IMR-90 (cell line): ENCODE results near the gene SERINC3. TPM values are rescaled to one million over a fixed set of nuclear protein-coding genes. Genes with fewer than 3 reads are reported as not detected.

Experiments
- ATAC-seq: fragments of 200-7000 bp; cut with Tn5 transposase; 2 replicates; pipeline ENCODE4 v1.9.1; 2020; ENCODE audit warnings: low read depth, mild to moderate bottlenecking, moderate library complexity
- BruUV-seq: library from RNA; stranded (reverse); fragments of 400-500 nt; replicated peaks from 2 replicates; lab custom pipeline; 2021; lab: Mats Ljungman, UMichigan
- CTCF ChIA-PET: fragments of 300-600 bp; formaldehyde crosslinking; extraction: SDS; loops from one replicate; lab custom pipeline; 2021; ENCODE audit warnings: antibody characterized with exemption; lab: Yijun Ruan, JAX
- POLR2A ChIA-PET: fragments of 300-600 bp; sonication (Branson Sonifier 250); formaldehyde crosslinking; loops from one replicate; lab custom pipeline; 2022; ENCODE audit warnings: antibody characterized with exemption; ENCODE audit not compliant: unreplicated experiment; lab: Charles Lee
- DNase-seq: peaks from one replicate; pipeline ENCODE4 v3.0.0; 2013
- H2AFZ ChIP-seq: replicated peaks from 2 replicates; pipeline ENCODE3; 2013; ENCODE audit warnings: low read length, mild to moderate bottlenecking; ENCODE audit not compliant: poor library complexity
- H2AK5ac ChIP-seq: 2 replicates; pipeline ENCODE4 v1.6.1; 2013; ENCODE audit warnings: low read depth, low read length, inconsistent platforms
- H2AK9ac ChIP-seq: replicated peaks from 2 replicates; pipeline ENCODE3; 2013; ENCODE audit warnings: mild to moderate bottlenecking, low read depth, low read length, moderate library complexity; ENCODE audit not compliant: poor library complexity
- H2BK120ac ChIP-seq: 2 replicates; pipeline ENCODE4 v1.6.1; 2013; ENCODE audit warnings: low read depth, low read length, inconsistent platforms
- H2BK15ac ChIP-seq: 3 replicates; pipeline ENCODE4 v1.6.1; 2013; ENCODE audit warnings: low read depth, low read length, inconsistent platforms
- H2BK20ac ChIP-seq: 2 replicates; pipeline ENCODE4 v1.6.1; 2013; ENCODE audit warnings: low read depth, mild to moderate bottlenecking, inconsistent platforms, low read length, moderate library complexity
- H2BK5ac ChIP-seq: 2 replicates; pipeline ENCODE4 v1.6.1; 2013; ENCODE audit warnings: mild to moderate bottlenecking, low read depth, low read length, inconsistent platforms; ENCODE audit not compliant: poor library complexity, severe bottlenecking
- H3K14ac ChIP-seq: replicated peaks from 2 replicates; pipeline ENCODE4 v1.6.1; 2013; ENCODE audit warnings: low read depth, low read length, inconsistent platforms
- H3K18ac ChIP-seq: 2 replicates; pipeline ENCODE4 v1.6.1; 2013; ENCODE audit warnings: low read depth, low read length, control low read depth
- H3K23ac ChIP-seq: 2 replicates; pipeline ENCODE4 v1.6.1; 2013; ENCODE audit warnings: low read depth, low read length, inconsistent platforms
- H3K27ac ChIP-seq: 2 replicates; pipeline ENCODE4 v1.5.1; 2013; ENCODE audit warnings: mild to moderate bottlenecking, control low read depth, low read length; ENCODE audit not compliant: insufficient read depth
- H3K27me3 ChIP-seq: 2 replicates; pipeline ENCODE4 v1.6.1; 2013; ENCODE audit warnings: low read length; ENCODE audit not compliant: control insufficient read depth, insufficient read depth
- H3K36me3 ChIP-seq: 2 replicates; pipeline ENCODE4 v1.6.1; 2013; ENCODE audit warnings: low read length, mixed read lengths; ENCODE audit not compliant: control insufficient read depth, insufficient read depth
- H3K4ac ChIP-seq: 2 replicates; pipeline ENCODE4 v1.6.1; 2013; ENCODE audit warnings: low read depth, low read length, inconsistent platforms
- H3K4me1 ChIP-seq: 2 replicates; pipeline ENCODE4 v1.6.1; 2013; ENCODE audit warnings: low read length, mixed read lengths; ENCODE audit not compliant: control insufficient read depth, insufficient read depth
- H3K4me2 ChIP-seq: 2 replicates; pipeline ENCODE4 v1.6.1; 2013; ENCODE audit warnings: low read depth, mild to moderate bottlenecking, control low read depth, low read length, moderate library complexity
- H3K4me3 ChIP-seq: 2 replicates; pipeline ENCODE4 v1.5.1; 2013; ENCODE audit warnings: low read depth, mild to moderate bottlenecking, control low read depth, low read length, moderate library complexity; ENCODE audit not compliant: insufficient read depth
- H3K56ac ChIP-seq: 2 replicates; pipeline ENCODE4 v1.6.1; 2013; ENCODE audit warnings: low read length, inconsistent platforms; ENCODE audit not compliant: insufficient read depth; ENCODE audit errors: extremely low read depth
- H3K79me1 ChIP-seq, 2 experiments: 2 replicates each; pipeline ENCODE4 v1.6.1; 2013; ENCODE audit warnings: low read length in 2 of 2, inconsistent platforms in 1 of 2, low read depth in 1 of 2
- H3K9ac ChIP-seq: 2 replicates; pipeline ENCODE4 v1.6.1; 2013; ENCODE audit warnings: low read depth, low read length, control low read depth
- H3K9me1 ChIP-seq: 2 replicates; pipeline ENCODE4 v1.6.1; 2013; ENCODE audit warnings: low read length, inconsistent platforms; ENCODE audit not compliant: insufficient read depth
- H3K9me3 ChIP-seq: 2 replicates; pipeline ENCODE4 v1.6.1; 2013; ENCODE audit warnings: low read length; ENCODE audit not compliant: control insufficient read depth, insufficient read depth
- H4K20me1 ChIP-seq: 2 replicates; pipeline ENCODE4 v1.6.1; 2013; ENCODE audit warnings: low read length, inconsistent platforms; ENCODE audit not compliant: insufficient read depth
- H4K5ac ChIP-seq: 2 replicates; pipeline ENCODE4 v1.6.1; 2013; ENCODE audit warnings: mild to moderate bottlenecking, low read depth, low read length, control low read depth
- H4K8ac ChIP-seq, 2 experiments: 2 replicates each; pipeline ENCODE4 v1.6.1; 2013; ENCODE audit warnings: low read depth in 2 of 2, low read length in 2 of 2, control low read depth in 1 of 2, inconsistent platforms in 1 of 2
- H4K91ac ChIP-seq: 2 replicates; pipeline ENCODE4 v1.6.1; 2013; ENCODE audit warnings: low read depth, low read length, inconsistent platforms; ENCODE audit not compliant: insufficient read depth
- BHLHE40 ChIP-seq: fragments of 150-350 bp; IDR thresholded peaks from 2 replicates; pipeline ENCODE4 v1.6.1; 2016; ENCODE audit warnings: mild to moderate bottlenecking, low read depth, low read length
- CHD1 ChIP-seq: IDR thresholded peaks from 2 replicates; pipeline ENCODE4 v1.6.1; 2012; ENCODE audit warnings: low read depth, low read length, improper control_type of control experiment
- FOS ChIP-seq: fragments of 150-350 bp; IDR thresholded peaks from 2 replicates; pipeline ENCODE4 v1.6.1; 2016; ENCODE audit warnings: low read depth, low read length
- MAFK ChIP-seq: IDR thresholded peaks from 2 replicates; pipeline ENCODE4 v1.6.1; 2012; ENCODE audit warnings: low read depth, low read length, improper control_type of control experiment
- MAZ ChIP-seq: IDR thresholded peaks from 2 replicates; pipeline ENCODE4 v1.6.1; 2012; ENCODE audit warnings: low read depth, mild to moderate bottlenecking, low read length, improper control_type of control experiment, moderate library complexity, borderline replicate concordance
- MXI1 ChIP-seq: IDR thresholded peaks from 2 replicates; pipeline ENCODE4 v1.6.1; 2012; ENCODE audit warnings: low read depth, mild to moderate bottlenecking, low read length, moderate library complexity, borderline replicate concordance
- POLR2A ChIP-seq: IDR thresholded peaks from 2 replicates; pipeline ENCODE4 v1.6.1; 2012; ENCODE audit warnings: mild to moderate bottlenecking, low read depth, low read length
- RAD21 ChIP-seq: IDR thresholded peaks from 2 replicates; pipeline ENCODE4 v1.6.1; 2012; ENCODE audit warnings: low read length, improper control_type of control experiment
- RCOR1 ChIP-seq: IDR thresholded peaks from 2 replicates; pipeline ENCODE4 v1.6.1; 2012; ENCODE audit warnings: mild to moderate bottlenecking, low read length, improper control_type of control experiment; ENCODE audit not compliant: insufficient replicate concordance
- RFX5 ChIP-seq: IDR thresholded peaks from 2 replicates; pipeline ENCODE4 v1.8.0; 2012; ENCODE audit warnings: low read depth, mild to moderate bottlenecking, low read length, moderate library complexity
- SMC3 ChIP-seq: fragments of 150-350 bp; IDR thresholded peaks from 2 replicates; pipeline ENCODE4 v1.6.1; 2016; ENCODE audit warnings: low read depth, mild to moderate bottlenecking, antibody characterized with exemption, low read length, moderate library complexity
- WGBS, 2 experiments: methylation state at CpG; one replicate each; pipeline versions ENCODE4 v1.1.5 to v1.1.7; 2013; ENCODE audit warnings: missing lambda C conversion rate in 2 of 2; ENCODE audit not compliant: insufficient read length in 1 of 2; ENCODE audit errors: extremely low coverage in 2 of 2; 5-methylcytosine and 5-hydroxymethylcytosine counted together
- dilution Hi-C: fragments of 300-500 bp; cut with HindIII; formaldehyde crosslinking; loops from one replicate; pipeline ENCODE4 v1.14.3; 2018; ENCODE audit warnings: low sequenced_read_pairs; ENCODE audit not compliant: unreplicated experiment
- in situ Hi-C: fragments of 300-500 bp; cut with MboI; formaldehyde crosslinking; loops from 3 replicates; pipeline ENCODE4 v1.14.3; 2019; ENCODE audit warnings: low sequenced_read_pairs, inconsistent platforms, mixed read lengths
- intact Hi-C: fragments of 100-400 bp; cut with micrococcal nuclease; formaldehyde crosslinking; loops from 2 replicates; pipeline ENCODE4 v1.10.0; 2022
- polyA plus RNA-seq, 3 experiments: library from polyadenylated mRNA; depleted of rRNA; stranded (reverse); fragments of >200 nt; gene quantifications; 2 replicates each; pipeline ENCODE4 v1.2.3, GENCODE V29; 2012; ENCODE audit warnings: low replicate concordance in 1 of 3
- total RNA-seq: library from RNA; depleted of rRNA; stranded (reverse); fragments of >200 nt; gene quantifications from 2 replicates; pipeline ENCODE4 v1.2.3, GENCODE V29; 2012
- TF ChIP-seq, protein P1 (sequence below): fragments of 150-350 bp; IDR thresholded peaks from 2 replicates; pipeline ENCODE4 v1.6.1; 2016; ENCODE audit warnings: low read depth, mild to moderate bottlenecking, low read length, moderate library complexity, borderline replicate concordance
- TF ChIP-seq, protein P2 (sequence below): conservative IDR thresholded peaks from 2 replicates; pipeline ENCODE4 v1.5.1; 2012; ENCODE audit warnings: mild to moderate bottlenecking, low read depth, low read length, improper control_type of control experiment
- TF ChIP-seq, protein P3 (sequence below): fragments of 150-350 bp; IDR thresholded peaks from 2 replicates; pipeline ENCODE4 v1.6.1; 2017; ENCODE audit warnings: mild to moderate bottlenecking, antibody characterized with exemption, low read length, low read depth

The SERINC3 gene
- total and polyA plus RNA-seq, 2 of the 4 experiments (the other 2 are of a cell fraction): 101 to 132 TPM

DNA sequence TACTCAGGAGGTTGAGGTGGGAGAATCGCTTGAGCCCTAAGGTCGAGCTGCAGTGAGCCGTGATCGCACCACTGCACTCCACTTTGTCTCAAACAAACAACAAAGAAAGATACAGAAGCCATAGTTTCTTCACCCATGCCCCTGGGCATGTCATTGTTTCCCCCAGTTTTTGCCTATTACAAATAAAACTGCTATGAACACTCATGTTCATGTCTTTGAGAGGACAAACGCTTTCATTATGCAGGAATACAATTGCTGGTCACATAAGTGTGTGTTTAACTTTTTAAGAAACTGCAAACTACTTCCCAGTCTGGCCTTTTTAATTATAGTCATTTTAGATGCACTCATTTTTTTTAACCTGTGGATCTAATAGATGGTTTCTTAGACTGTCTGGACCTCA is 58.4 kb downstream of the SERINC3 start:
- no peak overlapping the region for H3K23ac ChIP-seq
- H4K20me1 ChIP-seq: no peaks in the 10 kb centered on the region
- POLR2A ChIA-PET: no interaction called here
- H2BK120ac ChIP-seq: no peak overlapping the region
- in situ Hi-C loops (no loop called here), dilution Hi-C loops (loop anchor here (10.0 kb wide), 1 partner anchor 69 kb away; no protein-coding TSS in a partner anchor), intact Hi-C loops (loop anchor here (5.0 kb wide), 1 partner anchor 346 kb away; no protein-coding TSS in a partner anchor)
- ATAC-seq (no peak), DNase-seq (no peak)
- H3K4me2 ChIP-seq: no peak overlapping the region
- no peak overlapping the region for H3K4me3 ChIP-seq
- no peak overlapping the region for H3K14ac ChIP-seq
- no peaks in the 10 kb centered on the region for H3K79me1 ChIP-seq
- H2AFZ ChIP-seq: no peak overlapping the region
- no peak overlapping the region for H3K9ac ChIP-seq
- H2AK9ac ChIP-seq: no peak overlapping the region
- peaks cover 24% of the 10 kb centered on the region for H3K27me3 ChIP-seq
- no peaks in the 10 kb centered on the region for H3K4me1 ChIP-seq
- H3K56ac ChIP-seq: no peak overlapping the region
- H4K5ac ChIP-seq: no peak overlapping the region
- H3K9me1 ChIP-seq: no peaks in the 10 kb centered on the region
- no TSS peak for BruUV-seq
- WGBS, 2 experiments: no CpG with 5 or more reads among the region's 5 CpGs
- no peak overlapping the region for H2BK5ac ChIP-seq
- no peak overlapping the region for H2AK5ac ChIP-seq
- no peaks in the 10 kb centered on the region for H3K9me3 ChIP-seq
- H3K36me3 ChIP-seq: no peaks in the 10 kb centered on the region
- H4K8ac ChIP-seq: no peak overlapping the region
- CTCF ChIA-PET: no interaction called here
- TF ChIP-seq SMC3: no peak
- no peak for TF ChIP-seq POLR2A
- TF ChIP-seq RCOR1: no peak
- TF ChIP-seq, protein P1, sequence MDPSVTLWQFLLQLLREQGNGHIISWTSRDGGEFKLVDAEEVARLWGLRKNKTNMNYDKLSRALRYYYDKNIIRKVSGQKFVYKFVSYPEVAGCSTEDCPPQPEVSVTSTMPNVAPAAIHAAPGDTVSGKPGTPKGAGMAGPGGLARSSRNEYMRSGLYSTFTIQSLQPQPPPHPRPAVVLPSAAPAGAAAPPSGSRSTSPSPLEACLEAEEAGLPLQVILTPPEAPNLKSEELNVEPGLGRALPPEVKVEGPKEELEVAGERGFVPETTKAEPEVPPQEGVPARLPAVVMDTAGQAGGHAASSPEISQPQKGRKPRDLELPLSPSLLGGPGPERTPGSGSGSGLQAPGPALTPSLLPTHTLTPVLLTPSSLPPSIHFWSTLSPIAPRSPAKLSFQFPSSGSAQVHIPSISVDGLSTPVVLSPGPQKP: no peak
- no peak for TF ChIP-seq RFX5
- no peak for TF ChIP-seq BHLHE40
- no peak for TF ChIP-seq FOS
- TF ChIP-seq, protein P2, sequence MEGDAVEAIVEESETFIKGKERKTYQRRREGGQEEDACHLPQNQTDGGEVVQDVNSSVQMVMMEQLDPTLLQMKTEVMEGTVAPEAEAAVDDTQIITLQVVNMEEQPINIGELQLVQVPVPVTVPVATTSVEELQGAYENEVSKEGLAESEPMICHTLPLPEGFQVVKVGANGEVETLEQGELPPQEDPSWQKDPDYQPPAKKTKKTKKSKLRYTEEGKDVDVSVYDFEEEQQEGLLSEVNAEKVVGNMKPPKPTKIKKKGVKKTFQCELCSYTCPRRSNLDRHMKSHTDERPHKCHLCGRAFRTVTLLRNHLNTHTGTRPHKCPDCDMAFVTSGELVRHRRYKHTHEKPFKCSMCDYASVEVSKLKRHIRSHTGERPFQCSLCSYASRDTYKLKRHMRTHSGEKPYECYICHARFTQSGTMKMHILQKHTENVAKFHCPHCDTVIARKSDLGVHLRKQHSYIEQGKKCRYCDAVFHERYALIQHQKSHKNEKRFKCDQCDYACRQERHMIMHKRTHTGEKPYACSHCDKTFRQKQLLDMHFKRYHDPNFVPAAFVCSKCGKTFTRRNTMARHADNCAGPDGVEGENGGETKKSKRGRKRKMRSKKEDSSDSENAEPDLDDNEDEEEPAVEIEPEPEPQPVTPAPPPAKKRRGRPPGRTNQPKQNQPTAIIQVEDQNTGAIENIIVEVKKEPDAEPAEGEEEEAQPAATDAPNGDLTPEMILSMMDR: no peak
- TF ChIP-seq MAZ: no peak
- TF ChIP-seq MAFK: no peak
- no peak for TF ChIP-seq RAD21
- TF ChIP-seq CHD1: no peak
- no peak for TF ChIP-seq MXI1
- TF ChIP-seq, protein P3, sequence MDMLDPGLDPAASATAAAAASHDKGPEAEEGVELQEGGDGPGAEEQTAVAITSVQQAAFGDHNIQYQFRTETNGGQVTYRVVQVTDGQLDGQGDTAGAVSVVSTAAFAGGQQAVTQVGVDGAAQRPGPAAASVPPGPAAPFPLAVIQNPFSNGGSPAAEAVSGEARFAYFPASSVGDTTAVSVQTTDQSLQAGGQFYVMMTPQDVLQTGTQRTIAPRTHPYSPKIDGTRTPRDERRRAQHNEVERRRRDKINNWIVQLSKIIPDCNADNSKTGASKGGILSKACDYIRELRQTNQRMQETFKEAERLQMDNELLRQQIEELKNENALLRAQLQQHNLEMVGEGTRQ: no peak
- H2BK15ac ChIP-seq: no peak overlapping the region
- no peak overlapping the region for H3K4ac ChIP-seq
- H3K27ac ChIP-seq: no peak overlapping the region
- no peak overlapping the region for H4K91ac ChIP-seq
- H3K18ac ChIP-seq: no peak overlapping the region
- no peak overlapping the region for H2BK20ac ChIP-seq
